ENCODE results near the gene NSUN4.

DNA sequence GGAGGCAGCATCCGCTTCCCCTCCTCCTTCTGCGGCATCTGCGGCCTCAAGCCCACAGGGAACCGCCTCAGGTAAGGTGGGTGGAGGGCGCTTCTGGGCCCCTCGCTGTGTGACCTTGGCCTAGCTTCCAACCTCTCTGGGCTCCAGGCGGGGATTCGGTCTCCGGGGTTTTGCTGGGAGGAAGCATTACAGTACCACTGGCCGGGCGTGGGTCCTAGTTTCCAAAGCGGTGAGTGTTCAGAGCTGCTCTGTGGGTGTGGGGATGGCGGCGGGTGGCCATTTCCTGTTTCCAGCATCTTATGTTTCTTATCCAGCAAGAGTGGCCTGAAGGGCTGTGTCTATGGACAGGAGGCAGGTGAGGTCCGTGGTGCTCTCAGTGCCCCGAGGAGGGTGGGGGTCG is 65.1 kb downstream of the NSUN4 start:
- TF ChIP-seq, protein P1, sequence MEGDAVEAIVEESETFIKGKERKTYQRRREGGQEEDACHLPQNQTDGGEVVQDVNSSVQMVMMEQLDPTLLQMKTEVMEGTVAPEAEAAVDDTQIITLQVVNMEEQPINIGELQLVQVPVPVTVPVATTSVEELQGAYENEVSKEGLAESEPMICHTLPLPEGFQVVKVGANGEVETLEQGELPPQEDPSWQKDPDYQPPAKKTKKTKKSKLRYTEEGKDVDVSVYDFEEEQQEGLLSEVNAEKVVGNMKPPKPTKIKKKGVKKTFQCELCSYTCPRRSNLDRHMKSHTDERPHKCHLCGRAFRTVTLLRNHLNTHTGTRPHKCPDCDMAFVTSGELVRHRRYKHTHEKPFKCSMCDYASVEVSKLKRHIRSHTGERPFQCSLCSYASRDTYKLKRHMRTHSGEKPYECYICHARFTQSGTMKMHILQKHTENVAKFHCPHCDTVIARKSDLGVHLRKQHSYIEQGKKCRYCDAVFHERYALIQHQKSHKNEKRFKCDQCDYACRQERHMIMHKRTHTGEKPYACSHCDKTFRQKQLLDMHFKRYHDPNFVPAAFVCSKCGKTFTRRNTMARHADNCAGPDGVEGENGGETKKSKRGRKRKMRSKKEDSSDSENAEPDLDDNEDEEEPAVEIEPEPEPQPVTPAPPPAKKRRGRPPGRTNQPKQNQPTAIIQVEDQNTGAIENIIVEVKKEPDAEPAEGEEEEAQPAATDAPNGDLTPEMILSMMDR (IDR thresholded peaks at IDR 0.05) = no peak
- TF ChIP-seq POLR2A (IDR thresholded peaks at IDR 0.05) = no peak

Data from Peyer's patch (tissue), 4 donors.